ENCODE results near the gene ZNF318. TPM values are rescaled to one million over a fixed set of nuclear protein-coding genes. Genes with fewer than 3 reads are reported as not detected.
"Not testable (repeated sequence)": the region's sequence is repeated elsewhere in the genome, so short reads cannot be mapped to it uniquely, and the experiment has no call there.

Gene ZNF318, protein sequence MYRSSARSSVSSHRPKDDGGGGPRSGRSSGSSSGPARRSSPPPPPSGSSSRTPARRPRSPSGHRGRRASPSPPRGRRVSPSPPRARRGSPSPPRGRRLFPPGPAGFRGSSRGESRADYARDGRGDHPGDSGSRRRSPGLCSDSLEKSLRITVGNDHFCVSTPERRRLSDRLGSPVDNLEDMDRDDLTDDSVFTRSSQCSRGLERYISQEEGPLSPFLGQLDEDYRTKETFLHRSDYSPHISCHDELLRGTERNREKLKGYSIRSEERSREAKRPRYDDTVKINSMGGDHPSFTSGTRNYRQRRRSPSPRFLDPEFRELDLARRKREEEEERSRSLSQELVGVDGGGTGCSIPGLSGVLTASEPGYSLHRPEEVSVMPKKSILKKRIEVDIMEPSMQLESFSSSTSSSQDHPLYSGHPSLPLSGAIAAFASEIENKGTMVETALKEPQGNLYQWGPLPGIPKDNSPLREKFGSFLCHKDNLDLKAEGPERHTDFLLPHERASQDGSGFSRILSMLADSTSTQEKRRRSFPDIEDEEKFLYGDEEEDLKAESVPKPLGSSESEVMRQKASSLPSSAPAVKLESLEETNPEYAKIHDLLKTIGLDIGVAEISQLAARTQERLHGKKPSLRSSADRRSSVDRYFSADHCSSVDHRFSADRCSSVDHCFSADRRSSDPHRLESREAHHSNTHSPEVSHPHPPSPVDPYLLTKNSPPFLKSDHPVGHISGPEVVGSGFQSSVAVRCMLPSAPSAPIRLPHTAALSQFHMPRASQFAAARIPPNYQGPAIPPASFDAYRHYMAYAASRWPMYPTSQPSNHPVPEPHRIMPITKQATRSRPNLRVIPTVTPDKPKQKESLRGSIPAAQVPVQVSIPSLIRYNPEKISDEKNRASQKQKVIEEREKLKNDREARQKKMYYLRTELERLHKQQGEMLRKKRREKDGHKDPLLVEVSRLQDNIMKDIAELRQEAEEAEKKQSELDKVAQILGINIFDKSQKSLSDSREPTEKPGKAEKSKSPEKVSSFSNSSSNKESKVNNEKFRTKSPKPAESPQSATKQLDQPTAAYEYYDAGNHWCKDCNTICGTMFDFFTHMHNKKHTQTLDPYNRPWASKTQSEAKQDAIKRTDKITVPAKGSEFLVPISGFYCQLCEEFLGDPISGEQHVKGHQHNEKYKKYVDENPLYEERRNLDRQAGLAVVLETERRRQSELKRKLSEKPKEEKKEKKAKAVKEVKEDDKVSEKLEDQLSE (N-terminal part only)
- total RNA-seq: 12.4 TPM
- long read RNA-seq, full-length matches to known transcripts: 2 of 17 reads
- long read RNA-seq, partial matches to known transcripts: 2 of 17 reads
- long read RNA-seq, other reads (novel, unspliced or antisense): 13 of 17 reads

- ATAC-seq (peak; percentile 97), DNase-seq (peak; percentile 98)
- intact Hi-C loops (cut with micrococcal nuclease): no loop called here
Observed at GRCh38 chr6:43369174-43370002, at the start of gene ZNF318. TSS of gene ZNF318 (minus strand) at chr6:43369647. CDS start at chr6:43369365, 282 bp downstream.

DNA sequence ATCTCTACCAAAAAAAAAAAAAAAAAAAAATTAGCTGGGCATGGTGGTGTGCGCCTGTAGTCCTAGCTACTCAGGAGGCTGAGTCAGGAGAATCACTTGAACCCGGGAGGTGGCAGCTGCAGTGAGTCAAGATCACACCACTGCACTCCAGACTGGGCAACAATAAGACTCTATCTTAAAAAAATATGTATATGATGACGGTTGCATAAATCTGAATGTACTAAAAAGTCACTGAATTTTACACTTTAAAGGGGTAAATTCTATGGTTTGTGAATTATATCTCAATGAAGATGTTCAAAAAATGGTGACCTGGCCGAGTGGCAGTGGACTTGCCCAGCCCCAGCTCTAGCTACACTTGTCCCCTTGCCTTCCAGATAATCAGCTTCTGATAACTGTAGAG lies 47.5 kb upstream of the ZNF318 start:
- intact Hi-C loops (cut with micrococcal nuclease): no loop called here
- ATAC-seq: no peak
- DNase-seq: no peak

DNA sequence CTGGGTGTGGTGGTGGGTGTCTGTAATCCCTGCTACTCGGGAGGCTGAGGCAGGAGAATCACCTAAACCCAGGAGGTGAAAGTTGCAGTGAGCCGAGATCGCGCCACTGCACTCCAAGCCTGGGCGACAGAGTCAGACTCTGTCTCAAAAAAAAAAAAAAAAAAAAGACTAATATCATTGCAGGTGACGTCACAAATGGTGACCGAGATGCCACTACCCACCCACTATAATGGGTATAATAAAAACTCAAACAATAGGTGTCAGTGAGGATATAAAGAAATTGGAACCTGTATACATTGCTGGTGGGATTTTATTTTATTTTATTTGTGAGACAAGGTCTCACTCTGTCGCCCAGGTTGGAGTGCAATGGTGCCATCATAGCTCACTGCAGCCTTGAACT lies 45.8 kb upstream of the ZNF318 start:
- ATAC-seq; intact Hi-C loops (cut with micrococcal nuclease); DNase-seq: not testable (repeated sequence)

GRCh38 chr6:43413002-43413401 lies 43.6 kb upstream of the ZNF318 start:
- ATAC-seq (no peak), DNase-seq (no peak)
- intact Hi-C loops (cut with micrococcal nuclease): no loop called here

DNA sequence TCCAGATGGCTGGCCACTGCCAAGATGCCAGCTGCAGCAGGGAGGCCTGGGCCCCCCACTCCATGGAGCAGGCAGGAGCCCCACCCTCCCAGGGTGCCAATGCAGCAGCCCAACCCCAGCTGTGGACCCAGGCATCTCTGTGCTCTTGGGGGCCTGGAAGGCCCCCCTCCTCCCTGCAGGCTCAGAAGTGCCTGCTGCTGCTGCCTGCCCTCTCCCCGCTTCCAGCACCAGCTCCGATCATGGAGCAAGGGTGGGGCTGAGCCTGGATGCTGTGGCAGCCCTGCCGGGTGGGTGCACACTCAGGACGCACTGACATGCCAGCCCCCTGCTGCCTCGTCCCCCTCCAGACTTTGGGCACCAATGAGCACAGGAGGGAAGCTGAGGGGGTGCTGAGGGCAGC lies 43.1 kb upstream of the ZNF318 start:
- ATAC-seq (no peak), DNase-seq (no peak)
- intact Hi-C loops (cut with micrococcal nuclease): no loop called here

GRCh38 chr6:43410776-43411175 lies 41.3 kb upstream of the ZNF318 start:
- ATAC-seq; intact Hi-C loops (cut with micrococcal nuclease); DNase-seq: not testable (repeated sequence)

- DNase-seq: no peak
- intact Hi-C loops (cut with micrococcal nuclease): no loop called here
- ATAC-seq: no peak
Observed at GRCh38 chr6:43408259-43408658, 38.8 kb upstream of the ZNF318 start.

DNA sequence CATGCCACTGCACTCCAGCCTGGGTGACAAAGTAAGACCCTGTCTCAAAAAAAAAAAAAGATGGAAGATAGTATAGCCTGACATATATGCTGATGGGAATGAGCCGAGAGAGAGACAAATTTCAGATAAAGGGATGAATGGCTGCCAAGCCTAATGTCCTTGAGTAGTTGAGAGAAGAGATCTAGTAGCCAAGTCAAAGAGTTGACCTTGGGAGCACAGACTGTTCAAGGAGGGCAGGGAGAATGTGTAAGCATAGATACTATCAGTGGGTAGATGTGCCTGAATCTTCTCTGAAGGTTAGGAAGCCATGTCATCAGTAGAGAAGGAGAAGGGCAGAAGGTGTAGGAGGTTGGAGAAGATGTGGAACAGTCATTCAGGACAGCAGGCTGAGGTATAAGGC lies 37.8 kb upstream of the ZNF318 start:
- ATAC-seq (no peak), DNase-seq (no peak)
- intact Hi-C loops (cut with micrococcal nuclease): no loop called here

GRCh38 chr6:43405354-43405753 lies 35.9 kb upstream of the ZNF318 start:
- no peak for ATAC-seq
- intact Hi-C loops (cut with micrococcal nuclease): no loop called here

GRCh38 chr6:43402820-43403219 lies 33.4 kb upstream of the ZNF318 start:
- intact Hi-C loops (cut with micrococcal nuclease): no loop called here
- no peak for DNase-seq
- ATAC-seq: no peak

More at GRCh38 chr6:43405354-43405753, 35.9 kb upstream of the ZNF318 start:
- no peak for DNase-seq

- DNase-seq (no peak), ATAC-seq (peak; percentile 88)
- intact Hi-C loops (cut with micrococcal nuclease): no loop called here
Observed at GRCh38 chr6:43401730-43402129, 32.3 kb upstream of the ZNF318 start.

DNA sequence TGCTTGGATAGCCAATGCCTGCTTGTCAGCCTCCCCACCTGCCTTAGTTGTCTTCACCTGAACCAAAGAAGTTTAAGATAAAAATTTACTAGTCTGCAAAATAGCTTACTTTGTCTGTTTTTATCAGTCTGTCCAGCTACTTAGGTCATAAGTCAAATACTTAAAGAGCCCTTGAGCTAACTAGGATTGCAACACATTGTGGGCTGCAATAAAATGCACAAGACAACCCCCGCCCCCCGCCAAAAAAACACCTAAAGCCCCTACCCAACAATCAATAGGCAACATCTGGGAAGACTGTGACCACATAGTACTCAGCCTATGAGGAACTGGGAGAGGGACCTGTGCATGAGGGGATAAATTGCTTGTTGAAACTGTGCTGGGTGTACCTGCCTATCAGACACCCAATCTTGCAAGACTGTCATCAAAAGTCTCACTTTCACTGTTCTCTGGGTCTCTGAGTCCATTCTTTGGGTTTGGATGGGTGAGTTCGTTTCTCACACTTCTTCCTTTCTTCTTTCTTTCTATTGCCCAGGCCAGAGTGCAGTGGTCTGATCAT lies 30.6 kb upstream of the ZNF318 start:
- no peak for ATAC-seq

GRCh38 chr6:43396408-43397149 lies 27.1 kb upstream of the ZNF318 start:
- intact Hi-C loops (cut with micrococcal nuclease): no loop called here
- ATAC-seq (no peak), DNase-seq (no peak)

More for the DNA sequence above, 30.6 kb upstream of the ZNF318 start:
- no peak for DNase-seq
- intact Hi-C loops (cut with micrococcal nuclease): no loop called here

DNA sequence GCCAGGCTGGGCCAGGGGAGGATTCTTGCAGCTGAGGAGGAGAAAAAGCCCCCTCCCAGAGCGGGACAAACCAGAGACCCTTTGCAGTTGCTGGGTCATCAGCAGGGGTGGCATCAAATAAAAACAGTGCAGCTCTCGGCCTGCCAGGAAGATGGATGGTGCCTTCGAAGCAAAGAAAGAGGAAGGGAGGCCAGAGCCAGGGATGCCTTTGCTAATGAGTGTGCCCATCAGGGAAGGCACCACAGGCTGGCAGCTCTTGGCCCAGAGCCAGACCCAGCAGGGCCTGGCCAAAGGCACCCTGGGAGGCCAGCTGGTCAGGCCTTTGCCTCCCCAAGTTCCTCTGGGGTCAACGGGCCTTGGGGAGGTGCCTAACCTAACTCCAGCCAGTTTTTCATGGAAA lies 26.3 kb upstream of the ZNF318 start:
- intact Hi-C loops (cut with micrococcal nuclease): no loop called here
- DNase-seq (peak; percentile 47), ATAC-seq (peak; percentile 43)

DNA sequence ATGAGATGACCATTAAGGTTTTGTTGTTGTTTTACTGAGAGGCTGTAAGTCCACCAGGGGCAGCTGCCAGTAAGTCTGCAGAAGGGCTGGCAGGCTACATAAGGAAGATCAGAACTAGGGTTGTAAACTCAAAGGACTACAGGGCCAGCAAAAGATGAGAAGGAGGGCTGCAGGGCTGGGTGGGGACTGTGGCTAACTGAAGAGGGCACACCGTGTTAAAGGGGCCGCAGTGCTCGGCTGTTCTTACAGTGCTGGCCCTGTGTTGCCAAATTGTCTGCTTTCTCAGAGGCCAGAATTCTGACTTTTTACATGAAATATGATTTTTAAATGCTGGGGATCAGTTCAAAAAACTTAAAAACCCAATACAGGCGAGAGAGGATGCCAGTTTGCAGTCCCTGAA lies 25.5 kb upstream of the ZNF318 start:
- intact Hi-C loops (cut with micrococcal nuclease): no loop called here
- ATAC-seq: no peak
- no peak for DNase-seq

- no peak for ATAC-seq
- intact Hi-C loops (cut with micrococcal nuclease): no loop called here
Observed at GRCh38 chr6:43393602-43394001, 24.2 kb upstream of the ZNF318 start.

GRCh38 chr6:43393133-43393532 lies 23.7 kb upstream of the ZNF318 start:
- ATAC-seq; intact Hi-C loops (cut with micrococcal nuclease); DNase-seq: not testable (repeated sequence)

More at GRCh38 chr6:43393602-43394001, 24.2 kb upstream of the ZNF318 start:
- no peak for DNase-seq
